GM19239 (cell line): ENCODE data around the gene CABP4.
"Not testable (repeated sequence)": the region's sequence is repeated elsewhere in the genome, so short reads cannot be mapped to it uniquely, and the experiment has no call there.

Source experiments
- DNase-seq: peaks from one replicate; pipeline ENCODE4 v3.0.0; 2011; ENCODE audit warnings: low spot score; ENCODE audit not compliant: insufficient read length
- FAIRE-seq: peaks from 2 replicates; lab custom pipeline; 2011; peaks lifted over from hg19 to GRCh38; lab: Jason Lieb, UNC

Gene CABP4

DNA sequence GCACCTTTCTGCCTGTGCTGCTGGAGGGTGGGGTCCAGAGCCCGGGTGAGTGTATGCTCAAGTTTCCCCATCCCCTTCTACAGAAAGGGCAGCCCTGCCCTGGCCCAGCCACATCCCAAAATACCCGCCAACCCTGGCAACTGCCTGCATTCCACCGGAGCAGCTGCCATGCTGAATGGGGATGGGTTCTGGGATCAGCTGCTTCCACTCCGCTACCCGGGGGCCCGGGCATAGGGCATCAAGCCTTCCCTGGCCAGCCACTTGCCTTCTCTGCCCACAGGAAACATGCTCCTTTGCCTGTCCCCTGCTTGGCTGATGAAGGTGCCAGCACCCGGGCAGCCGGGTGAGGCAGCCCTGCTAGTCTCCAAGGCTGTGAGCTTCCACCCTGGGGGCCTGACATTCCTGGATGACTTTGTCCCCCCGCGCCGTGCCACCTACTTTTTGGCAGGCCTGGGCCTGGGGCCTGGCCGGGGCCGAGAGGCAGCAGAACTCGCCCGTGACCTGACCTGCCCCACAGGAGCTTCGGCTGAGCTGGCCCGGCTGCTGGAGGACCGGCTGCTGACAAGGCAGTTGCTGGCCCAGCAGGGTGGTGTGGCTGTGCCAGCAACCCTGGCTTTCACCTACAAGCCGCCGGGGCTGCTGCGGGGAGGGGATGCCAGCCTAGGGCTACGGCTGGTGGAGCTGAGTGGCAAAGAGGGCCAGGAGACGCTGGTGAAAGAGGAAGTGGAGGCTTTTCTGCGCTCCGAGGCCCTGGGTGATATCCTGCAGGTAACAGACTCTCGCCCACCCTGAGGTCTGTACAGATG is 36.5 kb upstream of the CABP4 start:
- no peak for DNase-seq
- no peak for FAIRE-seq

DNA sequence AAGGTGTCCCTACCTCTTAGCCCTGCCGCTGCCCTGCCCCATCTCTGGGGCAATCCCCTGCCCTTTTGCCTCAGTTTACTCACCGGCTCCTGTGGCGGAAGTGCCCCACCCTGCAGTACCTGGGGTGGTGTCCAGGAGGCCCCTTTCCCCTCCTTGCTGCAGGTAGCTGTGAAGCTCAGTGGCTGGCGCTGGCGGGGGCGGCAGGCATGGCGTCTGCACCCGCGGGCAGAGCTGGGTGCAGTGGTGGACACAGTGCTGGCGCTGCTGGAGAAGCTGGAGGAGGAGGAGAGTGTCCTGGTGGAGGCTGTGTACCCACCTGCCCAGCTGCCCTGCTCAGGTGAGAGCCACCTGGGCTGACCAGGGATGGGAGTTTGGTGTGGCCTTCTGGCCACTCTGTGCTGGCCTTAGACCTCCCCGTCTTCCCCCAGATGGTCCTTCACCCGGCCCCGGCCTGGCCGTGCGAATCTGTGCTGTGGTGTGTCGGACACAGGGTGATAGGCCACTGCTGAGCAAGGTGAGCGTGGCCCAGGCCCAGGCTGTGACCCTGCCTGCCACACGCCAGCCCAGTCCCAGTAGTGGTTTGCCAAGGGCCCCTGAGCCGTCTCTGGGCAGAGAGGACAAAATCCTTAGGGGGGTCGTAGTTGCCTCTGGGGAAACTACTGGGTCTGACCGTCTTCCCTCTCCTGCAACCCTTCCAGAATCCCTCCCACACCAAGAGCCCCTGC is 35.7 kb upstream of the CABP4 start:
- FAIRE-seq, result no peak

DNA sequence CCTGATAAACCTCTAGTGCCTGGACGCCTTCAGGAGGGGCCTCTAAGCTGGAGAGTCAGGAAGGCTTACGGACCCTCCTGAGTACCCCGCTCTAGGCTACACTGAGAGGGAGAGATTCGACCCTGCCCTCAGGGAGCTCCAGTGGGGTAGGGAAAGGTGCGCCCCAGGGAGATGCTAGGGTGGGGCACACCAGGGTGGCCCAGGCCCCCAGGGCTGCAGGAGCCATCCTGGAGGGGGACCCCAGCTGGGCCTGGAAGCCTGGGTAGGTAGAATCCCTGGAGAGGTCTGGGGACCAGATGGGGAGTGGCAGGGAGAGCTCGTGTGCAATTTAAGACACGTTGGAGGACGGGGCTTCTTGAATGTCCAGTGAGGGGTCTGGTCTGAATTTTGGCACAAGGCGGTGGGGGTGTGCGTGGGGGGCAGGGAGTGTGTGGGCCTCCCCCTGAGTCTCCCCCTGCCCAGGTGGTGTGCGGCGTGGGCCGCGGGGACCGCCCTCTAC is 35.0 kb upstream of the CABP4 start:
- FAIRE-seq (peak; percentile 23), DNase-seq (no peak)

More for the DNA sequence above, 35.7 kb upstream of the CABP4 start:
- no peak for DNase-seq

- DNase-seq (peak; percentile 99), FAIRE-seq (peak; percentile 82)
Observed at GRCh38 chr11:67420646-67421429, 34.3 kb upstream of the CABP4 start.

DNA sequence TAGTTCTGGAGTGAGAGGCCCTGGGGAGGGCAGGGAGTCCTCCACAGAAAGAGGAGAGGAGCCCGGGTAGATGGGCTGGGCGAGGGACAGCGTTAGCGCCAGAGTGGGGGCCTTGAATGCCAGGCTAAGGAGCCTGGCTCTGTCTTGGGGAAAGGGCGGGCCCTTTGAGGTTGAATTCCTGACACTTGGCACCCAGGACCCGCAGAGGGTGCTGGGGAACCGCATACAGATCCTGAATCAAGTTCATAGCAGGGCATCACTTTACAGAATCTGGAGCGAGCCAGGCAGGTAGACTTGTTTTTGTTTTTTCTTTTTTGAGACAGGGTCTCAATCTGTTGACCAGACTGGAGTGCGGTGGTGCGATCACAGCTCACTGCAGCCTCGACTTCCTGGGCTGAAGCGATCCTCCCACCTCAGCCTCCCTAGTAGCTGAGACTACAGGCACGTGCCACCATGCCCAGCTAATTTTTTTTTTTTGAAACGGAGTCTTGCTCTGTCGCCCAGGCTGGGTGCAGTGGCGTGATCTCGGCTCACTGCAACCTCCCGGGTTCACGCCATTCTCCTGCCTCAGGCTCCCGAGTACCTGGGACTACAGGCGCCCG is 33.6 kb upstream of the CABP4 start:
- no peak for FAIRE-seq
- DNase-seq, result no peak

GRCh38 chr11:67422891-67423290 is 32.3 kb upstream of the CABP4 start:
- FAIRE-seq (no peak), DNase-seq (no peak)

DNA sequence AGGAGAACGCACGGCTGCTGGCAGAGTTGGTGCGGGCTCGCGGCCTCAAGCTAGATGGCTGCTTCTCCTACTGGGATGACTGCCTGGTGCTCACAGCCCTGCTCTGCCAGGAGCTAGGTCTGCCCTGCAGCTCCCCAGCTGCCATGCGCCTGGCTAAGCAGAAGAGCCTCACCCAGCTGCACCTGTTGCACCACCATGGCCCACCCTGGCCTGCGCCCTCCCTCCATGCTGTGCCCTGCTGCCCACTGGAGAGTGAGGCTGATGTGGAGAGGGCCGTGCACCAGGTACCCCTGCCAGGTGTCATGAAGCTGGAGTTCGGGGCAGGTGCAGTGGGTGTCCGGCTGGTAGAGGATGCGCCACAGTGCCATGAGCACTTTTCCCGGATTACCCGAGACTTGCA is 31.7 kb upstream of the CABP4 start:
- DNase-seq, result no peak
- FAIRE-seq, result no peak

GRCh38 chr11:67423891-67424613 is 31.1 kb upstream of the CABP4 start:
- no peak for FAIRE-seq

DNA sequence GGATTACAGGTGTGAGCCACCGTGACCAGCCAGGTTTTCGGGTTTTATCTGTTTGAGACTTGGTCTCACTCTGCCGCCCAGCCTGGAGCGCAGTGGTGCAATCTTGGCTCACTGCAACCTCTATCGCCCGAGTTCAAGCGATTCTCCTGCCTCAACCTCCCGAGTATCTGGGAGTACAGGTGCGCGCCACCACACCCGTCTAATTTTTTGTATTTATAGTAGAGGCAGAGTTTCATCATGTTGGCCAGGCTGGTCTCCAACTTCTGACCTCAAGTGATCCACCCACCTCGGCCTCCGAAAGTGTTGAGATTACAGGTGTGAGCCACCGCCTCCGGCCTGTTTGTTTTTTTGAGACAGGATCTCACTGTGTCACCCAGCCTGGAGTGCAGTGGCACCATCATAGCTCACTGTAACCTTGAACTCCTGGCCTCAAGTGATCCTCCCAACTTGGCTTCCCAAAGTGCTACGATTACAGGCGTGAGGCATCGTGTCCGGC is 27.7 kb upstream of the CABP4 start:
- DNase-seq, FAIRE-seq: not testable (repeated sequence)

More at GRCh38 chr11:67423891-67424613, 31.1 kb upstream of the CABP4 start:
- no peak for DNase-seq

GRCh38 chr11:67428052-67429001 is 26.8 kb upstream of the CABP4 start, which contains the start of gene RPS6KB2:
Gene RPS6KB2, plus strand, starts transcription at chr11:67428494. Its CDS starts 52 bp downstream, at chr11:67428546.
- peak; percentile 99 for DNase-seq
- peak; percentile 99 for FAIRE-seq

GRCh38 chr11:67429038-67429668 is 26.0 kb upstream of the CABP4 start:
- DNase-seq (no peak), FAIRE-seq (no peak)

DNA sequence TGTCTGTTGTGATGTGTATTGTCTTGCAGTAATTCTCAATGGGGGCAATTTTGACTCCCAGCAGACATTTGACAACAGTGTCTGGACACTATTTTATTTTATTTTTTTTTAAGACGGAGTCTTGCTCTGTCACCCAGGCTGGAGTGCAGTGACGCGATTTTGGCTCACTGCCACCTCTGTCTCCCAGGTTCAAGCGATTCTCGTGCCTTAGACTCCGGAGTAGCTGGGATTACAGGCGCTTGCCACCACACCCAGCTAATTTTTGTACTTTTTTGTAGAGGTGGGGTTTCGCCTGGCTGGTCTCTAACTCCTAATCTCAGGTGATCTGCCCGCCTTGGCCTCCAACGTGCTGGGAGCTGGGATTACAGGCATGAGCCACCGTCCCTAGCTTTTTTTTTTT is 25.4 kb upstream of the CABP4 start:
- FAIRE-seq (no peak), DNase-seq (no peak)

DNA sequence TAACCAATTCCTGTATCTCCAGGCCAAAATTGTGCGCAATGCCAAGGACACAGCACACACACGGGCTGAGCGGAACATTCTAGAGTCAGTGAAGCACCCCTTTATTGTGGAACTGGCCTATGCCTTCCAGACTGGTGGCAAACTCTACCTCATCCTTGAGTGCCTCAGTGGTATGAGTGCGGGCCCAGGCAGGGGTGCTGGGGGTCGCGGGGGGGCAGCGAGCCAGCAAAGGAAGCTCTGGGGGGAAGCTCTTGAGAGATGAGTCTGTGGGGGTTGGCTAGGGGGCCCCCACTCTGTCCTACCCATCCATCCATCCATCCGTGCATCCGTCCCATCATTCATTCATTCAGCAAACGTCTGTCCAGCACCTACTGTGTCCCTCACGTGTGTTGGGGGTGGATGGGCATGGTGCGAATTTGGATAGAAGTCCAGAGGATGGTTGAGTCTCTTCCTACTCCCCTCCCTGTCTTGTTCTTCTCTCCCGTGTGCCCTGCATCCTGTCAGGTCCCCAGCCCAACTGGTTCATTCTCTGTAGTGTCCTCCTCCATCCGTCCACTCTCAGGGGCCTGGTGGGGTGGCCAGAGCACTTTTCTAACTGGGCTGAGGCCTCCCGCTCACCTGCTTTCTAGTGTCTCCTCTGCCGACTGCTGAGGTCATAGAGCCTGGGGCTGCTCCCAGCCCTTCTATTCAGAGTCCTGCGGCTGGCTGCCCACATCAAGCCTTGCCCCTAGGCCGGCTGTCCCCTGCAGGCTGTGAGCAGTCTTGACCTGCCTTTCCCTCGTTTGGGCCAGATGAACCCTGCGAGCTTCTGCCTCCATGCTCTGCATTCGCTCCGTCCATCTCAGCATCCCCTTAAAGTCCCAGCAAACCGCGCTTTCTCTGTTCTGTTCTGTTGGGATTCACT is 23.6 kb upstream of the CABP4 start:
- no peak for DNase-seq
- FAIRE-seq, result no peak

DNA sequence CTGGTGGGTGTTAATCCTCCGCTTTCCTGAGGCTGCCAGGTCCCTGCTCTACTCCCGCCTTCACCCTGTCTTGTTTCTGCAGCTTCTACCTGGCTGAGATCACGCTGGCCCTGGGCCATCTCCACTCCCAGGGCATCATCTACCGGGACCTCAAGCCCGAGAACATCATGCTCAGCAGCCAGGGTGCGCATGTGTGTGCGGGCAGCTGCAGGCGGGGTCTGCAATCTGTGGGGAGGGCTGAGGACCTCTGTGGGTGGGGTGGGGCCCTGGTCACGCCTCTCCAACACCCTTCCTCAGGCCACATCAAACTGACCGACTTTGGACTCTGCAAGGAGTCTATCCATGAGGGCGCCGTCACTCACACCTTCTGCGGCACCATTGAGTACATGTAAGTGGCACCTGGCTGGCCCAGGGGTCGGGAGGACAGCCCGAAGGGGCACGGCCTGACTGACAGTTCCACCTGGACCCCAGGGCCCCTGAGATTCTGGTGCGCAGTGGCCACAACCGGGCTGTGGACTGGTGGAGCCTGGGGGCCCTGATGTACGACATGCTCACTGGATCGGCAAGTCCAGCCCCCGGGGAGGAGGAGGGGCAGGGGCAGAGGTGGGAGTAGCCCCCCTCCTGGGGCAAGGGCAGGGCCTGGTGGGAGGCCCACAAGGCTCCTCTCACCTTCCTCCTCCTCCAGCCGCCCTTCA is 22.4 kb upstream of the CABP4 start:
- DNase-seq, result no peak
- FAIRE-seq, result no peak

GRCh38 chr11:67433536-67434394 is 21.4 kb upstream of the CABP4 start:
- FAIRE-seq, result no peak
- DNase-seq, result no peak
